ENCODE measurements around the gene DUSP10.
A peak's percentile ranks its signal among the peaks of the same experiment; 100 is the strongest.

Gene DUSP10

DNA sequence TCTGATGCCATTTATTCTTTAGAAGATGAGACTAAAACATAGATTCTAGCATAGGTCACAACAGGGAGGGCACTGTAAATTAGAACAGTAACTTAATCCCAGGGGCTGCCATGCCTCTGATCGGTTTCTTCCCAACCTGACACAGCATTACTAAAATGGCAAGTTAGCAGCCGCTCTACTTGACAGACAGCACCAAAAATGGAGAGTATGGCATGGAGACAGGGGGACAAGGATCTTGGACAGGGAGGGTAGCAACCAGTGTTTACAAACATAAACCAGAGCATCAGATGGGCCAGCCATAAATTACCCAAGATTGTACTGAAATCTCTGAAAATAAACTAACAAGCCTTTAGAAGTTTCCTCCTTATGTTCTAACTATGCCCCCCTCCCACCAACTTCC is 5.9 kb downstream of the DUSP10 start:
- H3K27me3 ChIP-seq (ENCODE audit: insufficient read depth, poor library complexity, severe bottlenecking): no peaks in the 10 kb centered on the region
- TF ChIP-seq, protein P1, sequence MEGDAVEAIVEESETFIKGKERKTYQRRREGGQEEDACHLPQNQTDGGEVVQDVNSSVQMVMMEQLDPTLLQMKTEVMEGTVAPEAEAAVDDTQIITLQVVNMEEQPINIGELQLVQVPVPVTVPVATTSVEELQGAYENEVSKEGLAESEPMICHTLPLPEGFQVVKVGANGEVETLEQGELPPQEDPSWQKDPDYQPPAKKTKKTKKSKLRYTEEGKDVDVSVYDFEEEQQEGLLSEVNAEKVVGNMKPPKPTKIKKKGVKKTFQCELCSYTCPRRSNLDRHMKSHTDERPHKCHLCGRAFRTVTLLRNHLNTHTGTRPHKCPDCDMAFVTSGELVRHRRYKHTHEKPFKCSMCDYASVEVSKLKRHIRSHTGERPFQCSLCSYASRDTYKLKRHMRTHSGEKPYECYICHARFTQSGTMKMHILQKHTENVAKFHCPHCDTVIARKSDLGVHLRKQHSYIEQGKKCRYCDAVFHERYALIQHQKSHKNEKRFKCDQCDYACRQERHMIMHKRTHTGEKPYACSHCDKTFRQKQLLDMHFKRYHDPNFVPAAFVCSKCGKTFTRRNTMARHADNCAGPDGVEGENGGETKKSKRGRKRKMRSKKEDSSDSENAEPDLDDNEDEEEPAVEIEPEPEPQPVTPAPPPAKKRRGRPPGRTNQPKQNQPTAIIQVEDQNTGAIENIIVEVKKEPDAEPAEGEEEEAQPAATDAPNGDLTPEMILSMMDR (IDR thresholded peaks at IDR 0.05; ENCODE audit: insufficient read depth, low read length): no peak
- TF ChIP-seq, protein P2, sequence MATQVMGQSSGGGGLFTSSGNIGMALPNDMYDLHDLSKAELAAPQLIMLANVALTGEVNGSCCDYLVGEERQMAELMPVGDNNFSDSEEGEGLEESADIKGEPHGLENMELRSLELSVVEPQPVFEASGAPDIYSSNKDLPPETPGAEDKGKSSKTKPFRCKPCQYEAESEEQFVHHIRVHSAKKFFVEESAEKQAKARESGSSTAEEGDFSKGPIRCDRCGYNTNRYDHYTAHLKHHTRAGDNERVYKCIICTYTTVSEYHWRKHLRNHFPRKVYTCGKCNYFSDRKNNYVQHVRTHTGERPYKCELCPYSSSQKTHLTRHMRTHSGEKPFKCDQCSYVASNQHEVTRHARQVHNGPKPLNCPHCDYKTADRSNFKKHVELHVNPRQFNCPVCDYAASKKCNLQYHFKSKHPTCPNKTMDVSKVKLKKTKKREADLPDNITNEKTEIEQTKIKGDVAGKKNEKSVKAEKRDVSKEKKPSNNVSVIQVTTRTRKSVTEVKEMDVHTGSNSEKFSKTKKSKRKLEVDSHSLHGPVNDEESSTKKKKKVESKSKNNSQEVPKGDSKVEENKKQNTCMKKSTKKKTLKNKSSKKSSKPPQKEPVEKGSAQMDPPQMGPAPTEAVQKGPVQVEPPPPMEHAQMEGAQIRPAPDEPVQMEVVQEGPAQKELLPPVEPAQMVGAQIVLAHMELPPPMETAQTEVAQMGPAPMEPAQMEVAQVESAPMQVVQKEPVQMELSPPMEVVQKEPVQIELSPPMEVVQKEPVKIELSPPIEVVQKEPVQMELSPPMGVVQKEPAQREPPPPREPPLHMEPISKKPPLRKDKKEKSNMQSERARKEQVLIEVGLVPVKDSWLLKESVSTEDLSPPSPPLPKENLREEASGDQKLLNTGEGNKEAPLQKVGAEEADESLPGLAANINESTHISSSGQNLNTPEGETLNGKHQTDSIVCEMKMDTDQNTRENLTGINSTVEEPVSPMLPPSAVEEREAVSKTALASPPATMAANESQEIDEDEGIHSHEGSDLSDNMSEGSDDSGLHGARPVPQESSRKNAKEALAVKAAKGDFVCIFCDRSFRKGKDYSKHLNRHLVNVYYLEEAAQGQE (IDR thresholded peaks at IDR 0.05; ENCODE audit: insufficient replicate concordance, low read depth): no peak
- TF ChIP-seq SPI1 (IDR thresholded peaks at IDR 0.05; ENCODE audit: borderline replicate concordance, low read depth): no peak
- TF ChIP-seq POLR2AphosphoS5 (IDR thresholded peaks at IDR 0.05; ENCODE audit: low read depth): no peak
- TF ChIP-seq GABPA (IDR thresholded peaks at IDR 0.05; ENCODE audit: low read depth): no peak
- no peak overlapping the region for H3K4me3 ChIP-seq (replicated peaks; ENCODE audit: insufficient read depth, low read length)
- peak overlapping the region; percentile 15; the same call in 1 of the 2 replicates for H3K27ac ChIP-seq (replicated peaks)
- no peak for DNase-seq (ENCODE audit: low read depth in 1 of 2, low spot score in 1 of 2)

DNA sequence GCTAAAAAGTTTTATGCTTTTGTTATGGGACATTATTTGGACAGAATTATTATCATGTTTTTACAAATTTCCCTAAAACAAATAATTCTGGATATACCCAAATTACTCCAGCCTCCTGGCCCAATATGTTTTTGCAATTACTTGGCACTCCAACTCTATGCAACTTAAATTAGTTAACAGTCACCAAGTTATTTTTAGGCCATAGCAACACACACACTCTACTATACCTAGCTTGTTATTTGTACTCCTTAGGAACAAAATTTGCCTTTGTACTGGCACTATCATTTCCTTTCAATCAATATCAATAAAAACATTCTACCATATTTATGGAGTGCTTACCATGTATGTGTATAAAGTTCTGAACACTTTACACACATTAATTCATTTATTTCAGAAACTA is 7.7 kb downstream of the DUSP10 start:
- H3K4me3 ChIP-seq (replicated peaks; ENCODE audit: insufficient read depth, low read length): no peak overlapping the region
- no peak for TF ChIP-seq POLR2AphosphoS5 (IDR thresholded peaks at IDR 0.05; ENCODE audit: low read depth)
- TF ChIP-seq, protein P2 (IDR thresholded peaks at IDR 0.05; ENCODE audit: insufficient replicate concordance, low read depth): no peak
- TF ChIP-seq, protein P1 (IDR thresholded peaks at IDR 0.05; ENCODE audit: insufficient read depth, low read length): no peak
- TF ChIP-seq GABPA (IDR thresholded peaks at IDR 0.05; ENCODE audit: low read depth): no peak
- TF ChIP-seq SPI1 (IDR thresholded peaks at IDR 0.05; ENCODE audit: borderline replicate concordance, low read depth): no peak

DNA sequence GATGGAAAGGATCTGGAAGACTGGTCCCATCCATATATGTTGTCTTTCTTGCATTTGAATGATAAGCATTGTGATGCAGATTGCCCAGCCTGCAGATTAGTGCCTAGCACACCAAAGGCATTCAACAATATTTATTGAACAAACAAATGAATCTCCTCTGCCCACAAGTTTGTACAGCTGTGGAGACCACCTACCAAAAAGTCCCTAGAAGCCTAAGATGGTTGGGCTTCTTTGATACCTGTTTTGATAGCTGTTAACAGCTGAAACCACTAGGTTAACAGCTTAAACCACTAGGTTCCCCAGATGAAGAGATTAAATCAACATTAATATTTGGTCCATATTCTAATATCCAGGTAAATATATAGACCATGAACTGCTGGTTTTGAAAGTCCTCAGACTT is 9.8 kb downstream of the DUSP10 start:
- no peaks in the 10 kb centered on the region for H3K27me3 ChIP-seq (ENCODE audit: insufficient read depth, poor library complexity, severe bottlenecking)
- no peak overlapping the region for H3K4me3 ChIP-seq (replicated peaks; ENCODE audit: insufficient read depth, low read length)
- DNase-seq (ENCODE audit: low read depth in 1 of 2, low spot score in 1 of 2): no peak
- H3K27ac ChIP-seq (replicated peaks): no peak overlapping the region
- TF ChIP-seq GABPA (IDR thresholded peaks at IDR 0.05; ENCODE audit: low read depth) (no peak), SPI1 (IDR thresholded peaks at IDR 0.05; ENCODE audit: borderline replicate concordance, low read depth) (no peak), POLR2AphosphoS5 (IDR thresholded peaks at IDR 0.05; ENCODE audit: low read depth) (no peak)
- TF ChIP-seq, protein P2 (IDR thresholded peaks at IDR 0.05; ENCODE audit: insufficient replicate concordance, low read depth): no peak
- TF ChIP-seq, protein P1 (IDR thresholded peaks at IDR 0.05; ENCODE audit: insufficient read depth, low read length): no peak

More for the DNA sequence above, 7.7 kb downstream of the DUSP10 start:
- peak overlapping the region; percentile 55 for H3K27ac ChIP-seq (replicated peaks)
- no peak for DNase-seq (ENCODE audit: low read depth in 1 of 2, low spot score in 1 of 2)
- no peaks in the 10 kb centered on the region for H3K27me3 ChIP-seq (ENCODE audit: insufficient read depth, poor library complexity, severe bottlenecking)

Data from HL-60 (cell line).